HepG2 (cell line): ENCODE measurements around the gene UGGT1. TPM values are rescaled to one million over a fixed set of nuclear protein-coding genes. Genes with fewer than 3 reads are reported as not detected.

Experiments
- ARHGAP35 ChIP-seq: sonication (generic); formaldehyde crosslinking; IDR thresholded peaks from 2 replicates; pipeline ENCODE4 v1.9.0; 2022; ENCODE audit warnings: mild to moderate bottlenecking, inconsistent platforms, moderate library complexity, missing genetic modification reagents, borderline replicate concordance
- GTF2F1 ChIP-seq: fragments of 150-350 bp; IDR thresholded peaks from 2 replicates; pipeline ENCODE4 v1.6.1; 2014; ENCODE audit warnings: low read length
- KAT7 ChIP-seq: IDR thresholded peaks from 2 replicates; pipeline ENCODE4 v1.6.1; 2018; ENCODE audit warnings: borderline replicate concordance, missing compliant biosample characterization
- MED13 ChIP-seq: sonication (generic); formaldehyde crosslinking; IDR thresholded peaks from 2 replicates; pipeline ENCODE4 v1.5.0; 2020; ENCODE audit warnings: missing genetic modification reagents
- MYC ChIP-seq: sonication (generic); formaldehyde crosslinking; IDR thresholded peaks from 2 replicates; pipeline ENCODE4 v1.9.0; 2021; ENCODE audit warnings: missing genetic modification reagents, borderline replicate concordance
- MYNN ChIP-seq: sonication (generic); formaldehyde crosslinking; IDR thresholded peaks from 2 replicates; pipeline ENCODE4 v1.4.0; 2020; ENCODE audit warnings: mild to moderate bottlenecking, low read depth, missing genetic modification reagents
- POLR2AphosphoS5 ChIP-seq: IDR thresholded peaks from 2 replicates; pipeline ENCODE4 v1.6.1; 2012; ENCODE audit warnings: low read depth, low read length
- SCMH1 ChIP-seq: sonication (generic); formaldehyde crosslinking; IDR thresholded peaks from 2 replicates; pipeline ENCODE4 v1.9.0; 2021; ENCODE audit warnings: missing genetic modification reagents, mild to moderate bottlenecking, borderline replicate concordance
- SRF ChIP-seq: IDR thresholded peaks from 2 replicates; pipeline ENCODE4 v1.6.1; 2011; ENCODE audit warnings: mild to moderate bottlenecking, low read depth, low read length, moderate library complexity
- ZBTB39 ChIP-seq: sonication (generic); formaldehyde crosslinking; IDR thresholded peaks from 2 replicates; pipeline ENCODE4 v1.5.0; 2020; ENCODE audit warnings: missing genetic modification reagents
- ZNF24 ChIP-seq: fragments of 450-650 bp; IDR thresholded peaks from 2 replicates; pipeline ENCODE4 v1.6.1; 2017; ENCODE audit warnings: antibody characterized with exemption, mild to moderate bottlenecking
- ZNF275 ChIP-seq: sonication (generic); formaldehyde crosslinking; IDR thresholded peaks from 2 replicates; pipeline ENCODE4 v1.8.0; 2022; ENCODE audit warnings: missing genetic modification reagents, mild to moderate bottlenecking, inconsistent platforms, borderline replicate concordance
- ZNF329 ChIP-seq: sonication (generic); formaldehyde crosslinking; IDR thresholded peaks from 2 replicates; pipeline ENCODE4 v1.9.0; 2021; ENCODE audit warnings: low read depth, mild to moderate bottlenecking, missing genetic modification reagents
- ZNF546 ChIP-seq: sonication (generic); formaldehyde crosslinking; conservative IDR thresholded peaks from 2 replicates; pipeline ENCODE4 v1.8.1; 2023; ENCODE audit warnings: mild to moderate bottlenecking, missing genetic modification reagents
- ZNF597 ChIP-seq: sonication (generic); formaldehyde crosslinking; IDR thresholded peaks from 2 replicates; pipeline ENCODE4 v1.5.0; 2020; ENCODE audit warnings: missing genetic modification reagents
- ZNF724P ChIP-seq: sonication (generic); formaldehyde crosslinking; IDR thresholded peaks from 2 replicates; pipeline ENCODE4 v1.8.0; 2022; ENCODE audit warnings: missing genetic modification reagents, borderline replicate concordance
- ZNF792 ChIP-seq: IDR thresholded peaks from 2 replicates; pipeline ENCODE4 v1.6.1; 2016
- ZSCAN12 ChIP-seq: sonication (generic); formaldehyde crosslinking; IDR thresholded peaks from 2 replicates; pipeline ENCODE4 v1.9.0; 2021; ENCODE audit warnings: mild to moderate bottlenecking, missing genetic modification reagents
- ZSCAN25 ChIP-seq: sonication (generic); formaldehyde crosslinking; IDR thresholded peaks from 2 replicates; pipeline ENCODE4 v1.8.0; 2022; ENCODE audit warnings: mild to moderate bottlenecking, missing genetic modification reagents
- polyA plus RNA-seq, 8 experiments: library from polyadenylated mRNA; depleted of rRNA in 3 of 8; stranded (reverse) in 7 of 8; unstranded in 1 of 8; fragments of >200 nt; fragmentation: Illumina TruSeq in 4 of 8; extraction: Trizol in 4 of 8; gene quantifications; 2 replicates each; pipeline versions ENCODE4 v1.2.1 to v1.2.3, GENCODE V29; 2011 to 2016; ENCODE audit warnings: low read depth in 4 of 8, missing spikeins in 1 of 8, mixed read lengths in 1 of 8; ENCODE audit not compliant: insufficient read depth in 1 of 8
- total RNA-seq, 5 experiments: library from RNA; depleted of rRNA; stranded (reverse); fragments of >200 nt; fragmentation: Illumina TruSeq; extraction: Trizol; gene quantifications; 2 replicates each; pipeline ENCODE4 v1.2.3, GENCODE V29; 2016; ENCODE audit warnings: low read depth in 1 of 5
- TF ChIP-seq, protein P1 (sequence below): sonication (generic); formaldehyde crosslinking; IDR thresholded peaks from 2 replicates; pipeline ENCODE4 v1.5.1; 2020; ENCODE audit warnings: mild to moderate bottlenecking, missing genetic modification reagents, moderate library complexity

The UGGT1 gene
- total and polyA plus RNA-seq, 2 of the 13 experiments (the other 11 are each of a cell fraction or from before 2014, with no cell fraction given), result 35.8 to 83.2 TPM

- no peak for TF ChIP-seq ARHGAP35 (CRISPR knock-in tag)
- peak; percentile 31; the same call in 1 of the 2 replicates for TF ChIP-seq KAT7 (CRISPR knock-in tag)
- TF ChIP-seq ZNF597 (CRISPR knock-in tag), result no peak
- TF ChIP-seq ZNF329, result no peak
- 0 out of 2 replicates have a peak, but pooled peaks have one; percentile 38 for TF ChIP-seq ZNF275
- peak; percentile 94 for TF ChIP-seq MED13 (CRISPR knock-in tag)
- peak; percentile 50 for TF ChIP-seq POLR2AphosphoS5
- TF ChIP-seq ZNF24, result no peak
- TF ChIP-seq ZNF724P (CRISPR knock-in tag), result no peak
- 0 out of 2 replicates have a peak, but pooled peaks have one; percentile 37 for TF ChIP-seq GTF2F1
- TF ChIP-seq SCMH1, result no peak
- TF ChIP-seq, protein P1, sequence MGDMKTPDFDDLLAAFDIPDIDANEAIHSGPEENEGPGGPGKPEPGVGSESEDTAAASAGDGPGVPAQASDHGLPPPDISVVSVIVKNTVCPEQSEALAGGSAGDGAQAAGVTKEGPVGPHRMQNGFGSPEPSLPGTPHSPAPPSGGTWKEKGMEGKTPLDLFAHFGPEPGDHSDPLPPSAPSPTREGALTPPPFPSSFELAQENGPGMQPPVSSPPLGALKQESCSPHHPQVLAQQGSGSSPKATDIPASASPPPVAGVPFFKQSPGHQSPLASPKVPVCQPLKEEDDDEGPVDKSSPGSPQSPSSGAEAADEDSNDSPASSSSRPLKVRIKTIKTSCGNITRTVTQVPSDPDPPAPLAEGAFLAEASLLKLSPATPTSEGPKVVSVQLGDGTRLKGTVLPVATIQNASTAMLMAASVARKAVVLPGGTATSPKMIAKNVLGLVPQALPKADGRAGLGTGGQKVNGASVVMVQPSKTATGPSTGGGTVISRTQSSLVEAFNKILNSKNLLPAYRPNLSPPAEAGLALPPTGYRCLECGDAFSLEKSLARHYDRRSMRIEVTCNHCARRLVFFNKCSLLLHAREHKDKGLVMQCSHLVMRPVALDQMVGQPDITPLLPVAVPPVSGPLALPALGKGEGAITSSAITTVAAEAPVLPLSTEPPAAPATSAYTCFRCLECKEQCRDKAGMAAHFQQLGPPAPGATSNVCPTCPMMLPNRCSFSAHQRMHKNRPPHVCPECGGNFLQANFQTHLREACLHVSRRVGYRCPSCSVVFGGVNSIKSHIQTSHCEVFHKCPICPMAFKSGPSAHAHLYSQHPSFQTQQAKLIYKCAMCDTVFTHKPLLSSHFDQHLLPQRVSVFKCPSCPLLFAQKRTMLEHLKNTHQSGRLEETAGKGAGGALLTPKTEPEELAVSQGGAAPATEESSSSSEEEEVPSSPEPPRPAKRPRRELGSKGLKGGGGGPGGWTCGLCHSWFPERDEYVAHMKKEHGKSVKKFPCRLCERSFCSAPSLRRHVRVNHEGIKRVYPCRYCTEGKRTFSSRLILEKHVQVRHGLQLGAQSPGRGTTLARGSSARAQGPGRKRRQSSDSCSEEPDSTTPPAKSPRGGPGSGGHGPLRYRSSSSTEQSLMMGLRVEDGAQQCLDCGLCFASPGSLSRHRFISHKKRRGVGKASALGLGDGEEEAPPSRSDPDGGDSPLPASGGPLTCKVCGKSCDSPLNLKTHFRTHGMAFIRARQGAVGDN (CRISPR knock-in tag), result peak; percentile 30; the same call in 1 of the 2 replicates
- TF ChIP-seq MYC (CRISPR knock-in tag), result no peak
- TF ChIP-seq MYNN, result no peak
- TF ChIP-seq ZNF792 (CRISPR knock-in tag), result peak; percentile 88; the same call in 1 of the 2 replicates
- TF ChIP-seq ZSCAN25 (CRISPR knock-in tag), result peak; percentile 42; the same call in 1 of the 2 replicates
- TF ChIP-seq ZNF546 (CRISPR knock-in tag), result no peak
- TF ChIP-seq ZBTB39 (CRISPR knock-in tag), result no peak
- TF ChIP-seq ZSCAN12 (CRISPR knock-in tag), result no peak
- TF ChIP-seq SRF, result no peak
Measured at GRCh38 chr2:128178650-128179460, 87.9 kb downstream of the UGGT1 start (continued).
